ENCODE data around the gene WWC1.

WWC1 gene

GRCh38 chr5:168477060-168477459, 185.6 kb downstream of the WWC1 start:
- Histone ChIP-seq H3K27ac (ENCODE audit: low read length, poor library complexity, severe bottlenecking) (no peak overlapping the region), H2BK5ac (ENCODE audit: low read depth, low read length, poor library complexity, severe bottlenecking) (no peak overlapping the region), H3K79me1 (replicated peaks; ENCODE audit: low read length, poor library complexity, severe bottlenecking) (no peaks in the 10 kb centered on the region), H3K14ac (ENCODE audit: low read length in 2 of 2) (peak overlapping the region in 1 of 2 experiments; percentile 15), H3K27me3 (ENCODE audit: control insufficient read depth in 1 of 2, insufficient read depth in 1 of 2, low read length in 2 of 2) (peaks cover 0 to 3% of the 10 kb centered on the region in 2 experiments), H3K4me3 (ENCODE audit: insufficient read depth in 1 of 2, low read depth in 1 of 2, low read length in 2 of 2) (no peak overlapping the region), H2BK15ac (ENCODE audit: low read depth, poor library complexity, severe bottlenecking) (no peak overlapping the region), H3K36me3 (ENCODE audit: control insufficient read depth in 1 of 2, insufficient read depth in 2 of 2, low read depth in 1 of 2, low read length in 2 of 2) (no peaks in the 10 kb centered on the region), H3K23ac (ENCODE audit: low read length in 2 of 2) (no peak overlapping the region), H2BK12ac (ENCODE audit: low read length in 2 of 2) (no peak overlapping the region), H3K18ac (ENCODE audit: low read depth in 1 of 2, low read length in 2 of 2) (peak overlapping the region in 1 of 2 experiments; percentile 43), H3K4ac (ENCODE audit: low read depth in 1 of 2, low read length in 2 of 2) (no peak overlapping the region), H2AFZ (ENCODE audit: low read depth, low read length) (no peak overlapping the region), H4K8ac (ENCODE audit: low read length) (no peak overlapping the region), H3K9ac (ENCODE audit: low read length) (peak overlapping the region; percentile 41), H2AK5ac (ENCODE audit: low read length, severe bottlenecking) (peak overlapping the region; percentile 36), H2BK120ac (ENCODE audit: low read depth, low read length) (no peak overlapping the region), H3K4me1 (ENCODE audit: control insufficient read depth, insufficient read depth, low read depth, low read length) (peaks cover 3% of the 10 kb centered on the region), H3K9me3 (ENCODE audit: control insufficient read depth, low read length) (no peaks in the 10 kb centered on the region), H3K4me2 (ENCODE audit: low read length, poor library complexity, severe bottlenecking) (no peak overlapping the region), H4K91ac (ENCODE audit: low read length) (peak overlapping the region; percentile 21)
- DNase-seq: peak; percentile 32
- 63% methylated on average over 7 of the region's 7 CpGs for whole genome bisulfite sequencing

- H3K9me3 ChIP-seq (ENCODE audit: control insufficient read depth, low read length): no peaks in the 10 kb centered on the region
- no peaks in the 10 kb centered on the region for H3K4me1 ChIP-seq (ENCODE audit: control insufficient read depth, insufficient read depth, low read depth, low read length)
- H3K23ac ChIP-seq (ENCODE audit: low read length in 2 of 2): no peak overlapping the region
- H3K36me3 ChIP-seq (ENCODE audit: control insufficient read depth in 1 of 2, insufficient read depth in 2 of 2, low read depth in 1 of 2, low read length in 2 of 2): no peaks in the 10 kb centered on the region
- H2AFZ ChIP-seq (ENCODE audit: low read depth, low read length): no peak overlapping the region
- no peak overlapping the region for H4K8ac ChIP-seq (ENCODE audit: low read length)
- no peak overlapping the region for H3K9ac ChIP-seq (ENCODE audit: low read length)
- no peak overlapping the region for H3K14ac ChIP-seq (ENCODE audit: low read length in 2 of 2)
- H4K91ac ChIP-seq (ENCODE audit: low read length): no peak overlapping the region
- no peak overlapping the region for H3K4me3 ChIP-seq (ENCODE audit: insufficient read depth in 1 of 2, low read depth in 1 of 2, low read length in 2 of 2)
- no peak overlapping the region for H2AK5ac ChIP-seq (ENCODE audit: low read length, severe bottlenecking)
- H2BK15ac ChIP-seq (ENCODE audit: low read depth, poor library complexity, severe bottlenecking): no peak overlapping the region
- no peak overlapping the region for H3K4ac ChIP-seq (ENCODE audit: low read depth in 1 of 2, low read length in 2 of 2)
- H3K18ac ChIP-seq (ENCODE audit: low read depth in 1 of 2, low read length in 2 of 2): no peak overlapping the region
- no peak overlapping the region for H2BK12ac ChIP-seq (ENCODE audit: low read length in 2 of 2)
- H3K27me3 ChIP-seq (ENCODE audit: control insufficient read depth in 1 of 2, insufficient read depth in 1 of 2, low read length in 2 of 2): peaks cover 0 to 3% of the 10 kb centered on the region in 2 experiments
- DNase-seq: no peak
- no peak overlapping the region for H3K4me2 ChIP-seq (ENCODE audit: low read length, poor library complexity, severe bottlenecking)
- H3K27ac ChIP-seq (ENCODE audit: low read length, poor library complexity, severe bottlenecking): no peak overlapping the region
- no peaks in the 10 kb centered on the region for H3K79me1 ChIP-seq (replicated peaks; ENCODE audit: low read length, poor library complexity, severe bottlenecking)
- no peak overlapping the region for H2BK120ac ChIP-seq (ENCODE audit: low read depth, low read length)
- WGBS: 75% methylated on average over 3 of the region's 3 CpGs
- no peak overlapping the region for H2BK5ac ChIP-seq (ENCODE audit: low read depth, low read length, poor library complexity, severe bottlenecking)
These were observed 187.7 kb downstream of the WWC1 start for GRCh38 chr5:168479166-168479565.

GRCh38 chr5:168480601-168481000, 189.2 kb downstream of the WWC1 start:
- no peaks in the 10 kb centered on the region for H3K79me1 ChIP-seq (replicated peaks; ENCODE audit: low read length, poor library complexity, severe bottlenecking)
- H3K4me2 ChIP-seq (ENCODE audit: low read length, poor library complexity, severe bottlenecking): no peak overlapping the region
- H4K8ac ChIP-seq (ENCODE audit: low read length): no peak overlapping the region
- no peak for DNase-seq
- H2AFZ ChIP-seq (ENCODE audit: low read depth, low read length): no peak overlapping the region
- no peak overlapping the region for H3K4ac ChIP-seq (ENCODE audit: low read depth in 1 of 2, low read length in 2 of 2)
- no peak overlapping the region for H3K14ac ChIP-seq (ENCODE audit: low read length in 2 of 2)
- no peak overlapping the region for H3K23ac ChIP-seq (ENCODE audit: low read length in 2 of 2)
- peaks cover 0 to 3% of the 10 kb centered on the region in 2 experiments for H3K27me3 ChIP-seq (ENCODE audit: control insufficient read depth in 1 of 2, insufficient read depth in 1 of 2, low read length in 2 of 2)
- no peaks in the 10 kb centered on the region for H3K4me1 ChIP-seq (ENCODE audit: control insufficient read depth, insufficient read depth, low read depth, low read length)
- H3K36me3 ChIP-seq (ENCODE audit: control insufficient read depth in 1 of 2, insufficient read depth in 2 of 2, low read depth in 1 of 2, low read length in 2 of 2): no peaks in the 10 kb centered on the region
- H2BK15ac ChIP-seq (ENCODE audit: low read depth, poor library complexity, severe bottlenecking): no peak overlapping the region
- no peak overlapping the region for H2BK12ac ChIP-seq (ENCODE audit: low read length in 2 of 2)
- no peak overlapping the region for H4K91ac ChIP-seq (ENCODE audit: low read length)
- no peak overlapping the region for H2BK120ac ChIP-seq (ENCODE audit: low read depth, low read length)
- H2AK5ac ChIP-seq (ENCODE audit: low read length, severe bottlenecking): no peak overlapping the region
- no peak overlapping the region for H3K4me3 ChIP-seq (ENCODE audit: insufficient read depth in 1 of 2, low read depth in 1 of 2, low read length in 2 of 2)
- H3K18ac ChIP-seq (ENCODE audit: low read depth in 1 of 2, low read length in 2 of 2): no peak overlapping the region
- H2BK5ac ChIP-seq (ENCODE audit: low read depth, low read length, poor library complexity, severe bottlenecking): no peak overlapping the region
- H3K9ac ChIP-seq (ENCODE audit: low read length): no peak overlapping the region
- H3K27ac ChIP-seq (ENCODE audit: low read length, poor library complexity, severe bottlenecking): no peak overlapping the region
- no peaks in the 10 kb centered on the region for H3K9me3 ChIP-seq (ENCODE audit: control insufficient read depth, low read length)
- 92% methylated on average over 1 of the region's 3 CpGs for WGBS

GRCh38 chr5:168481330-168481788, 189.9 kb downstream of the WWC1 start:
- H3K79me1 ChIP-seq (replicated peaks; ENCODE audit: low read length, poor library complexity, severe bottlenecking): no peaks in the 10 kb centered on the region
- H3K14ac ChIP-seq (ENCODE audit: low read length in 2 of 2): no peak overlapping the region
- H2BK15ac ChIP-seq (ENCODE audit: low read depth, poor library complexity, severe bottlenecking): no peak overlapping the region
- H3K23ac ChIP-seq (ENCODE audit: low read length in 2 of 2): no peak overlapping the region
- no peak overlapping the region for H2BK12ac ChIP-seq (ENCODE audit: low read length in 2 of 2)
- 90% methylated on average over 1 of the region's 4 CpGs for WGBS
- H3K36me3 ChIP-seq (ENCODE audit: control insufficient read depth in 1 of 2, insufficient read depth in 2 of 2, low read depth in 1 of 2, low read length in 2 of 2): no peaks in the 10 kb centered on the region
- no peak overlapping the region for H4K91ac ChIP-seq (ENCODE audit: low read length)
- H3K9ac ChIP-seq (ENCODE audit: low read length): no peak overlapping the region
- no peak overlapping the region for H3K4me2 ChIP-seq (ENCODE audit: low read length, poor library complexity, severe bottlenecking)
- H2AFZ ChIP-seq (ENCODE audit: low read depth, low read length): no peak overlapping the region
- peaks cover 0 to 3% of the 10 kb centered on the region in 2 experiments for H3K27me3 ChIP-seq (ENCODE audit: control insufficient read depth in 1 of 2, insufficient read depth in 1 of 2, low read length in 2 of 2)
- no peak overlapping the region for H2BK5ac ChIP-seq (ENCODE audit: low read depth, low read length, poor library complexity, severe bottlenecking)
- H3K18ac ChIP-seq (ENCODE audit: low read depth in 1 of 2, low read length in 2 of 2): no peak overlapping the region
- H3K4ac ChIP-seq (ENCODE audit: low read depth in 1 of 2, low read length in 2 of 2): no peak overlapping the region
- H4K8ac ChIP-seq (ENCODE audit: low read length): no peak overlapping the region
- no peak overlapping the region for H3K27ac ChIP-seq (ENCODE audit: low read length, poor library complexity, severe bottlenecking)
- no peaks in the 10 kb centered on the region for H3K9me3 ChIP-seq (ENCODE audit: control insufficient read depth, low read length)
- no peak overlapping the region for H3K4me3 ChIP-seq (ENCODE audit: insufficient read depth in 1 of 2, low read depth in 1 of 2, low read length in 2 of 2)
- H2BK120ac ChIP-seq (ENCODE audit: low read depth, low read length): no peak overlapping the region
- no peak for DNase-seq
- H2AK5ac ChIP-seq (ENCODE audit: low read length, severe bottlenecking): no peak overlapping the region
- H3K4me1 ChIP-seq (ENCODE audit: control insufficient read depth, insufficient read depth, low read depth, low read length): no peaks in the 10 kb centered on the region

All from mesenchymal stem cell (in vitro differentiated cells and primary cell).